ENCODE measurements around the gene ALPI. TPM values are rescaled to one million over a fixed set of nuclear protein-coding genes. Genes with fewer than 3 reads are reported as not detected.

Gene ALPI
- total RNA-seq, 4 donors from 2014 or later, result 0.17 TPM; not detected in 3

- intact Hi-C loops (cut with DNase I), result no loop called here
- no peak overlapping the region for H3K27ac ChIP-seq (replicated peaks in 1 of 4)
- no peaks in the 10 kb centered on the region for H3K36me3 ChIP-seq
- peaks cover 0 to 75% (median 20%) of the 10 kb centered on the region in 4 donors for H3K27me3 ChIP-seq
- DNase-seq (ENCODE audit: extremely low spot score), result no peak
- 89% methylated on average over 18 of the region's 29 CpGs for WGBS
- H3K4me1 ChIP-seq, result peaks cover 0 to 15% (median 10%) of the 10 kb centered on the region in 4 donors
- H3K4me3 ChIP-seq, result no peak overlapping the region
- H3K9me3 ChIP-seq, result no peaks in the 10 kb centered on the region
- TF ChIP-seq EP300 (IDR thresholded peaks at IDR 0.05) (no peak), POLR2A (IDR thresholded peaks at IDR 0.05; ENCODE audit: low read depth) (no peak)
Measured at GRCh38 chr2:232481322-232482140, 25.6 kb downstream of the ALPI start.

GRCh38 chr2:232482301-232483238 lies 26.6 kb downstream of the ALPI start:
- no peaks in the 10 kb centered on the region for H3K36me3 ChIP-seq
- peaks cover 0 to 25% (median 21%) of the 10 kb centered on the region in 4 donors for H3K4me1 ChIP-seq
- DNase-seq (ENCODE audit: extremely low spot score), result no peak
- H3K27ac ChIP-seq (replicated peaks in 1 of 4), result no peak overlapping the region
- 92% methylated on average over 13 of the region's 31 CpGs for WGBS
- intact Hi-C loops (cut with DNase I), result no loop called here
- H3K27me3 ChIP-seq, result peaks cover 0 to 80% (median 29%) of the 10 kb centered on the region in 4 donors
- no peaks in the 10 kb centered on the region for H3K9me3 ChIP-seq
- H3K4me3 ChIP-seq, result no peak overlapping the region
- TF ChIP-seq POLR2A (IDR thresholded peaks at IDR 0.05; ENCODE audit: low read depth), result no peak
- TF ChIP-seq POLR2AphosphoS5 (IDR thresholded peaks at IDR 0.05), result no peak
- no peak for TF ChIP-seq EP300 (IDR thresholded peaks at IDR 0.05)
- TF ChIP-seq, protein P1, sequence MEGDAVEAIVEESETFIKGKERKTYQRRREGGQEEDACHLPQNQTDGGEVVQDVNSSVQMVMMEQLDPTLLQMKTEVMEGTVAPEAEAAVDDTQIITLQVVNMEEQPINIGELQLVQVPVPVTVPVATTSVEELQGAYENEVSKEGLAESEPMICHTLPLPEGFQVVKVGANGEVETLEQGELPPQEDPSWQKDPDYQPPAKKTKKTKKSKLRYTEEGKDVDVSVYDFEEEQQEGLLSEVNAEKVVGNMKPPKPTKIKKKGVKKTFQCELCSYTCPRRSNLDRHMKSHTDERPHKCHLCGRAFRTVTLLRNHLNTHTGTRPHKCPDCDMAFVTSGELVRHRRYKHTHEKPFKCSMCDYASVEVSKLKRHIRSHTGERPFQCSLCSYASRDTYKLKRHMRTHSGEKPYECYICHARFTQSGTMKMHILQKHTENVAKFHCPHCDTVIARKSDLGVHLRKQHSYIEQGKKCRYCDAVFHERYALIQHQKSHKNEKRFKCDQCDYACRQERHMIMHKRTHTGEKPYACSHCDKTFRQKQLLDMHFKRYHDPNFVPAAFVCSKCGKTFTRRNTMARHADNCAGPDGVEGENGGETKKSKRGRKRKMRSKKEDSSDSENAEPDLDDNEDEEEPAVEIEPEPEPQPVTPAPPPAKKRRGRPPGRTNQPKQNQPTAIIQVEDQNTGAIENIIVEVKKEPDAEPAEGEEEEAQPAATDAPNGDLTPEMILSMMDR (IDR thresholded peaks at IDR 0.05), result no peak

DNA sequence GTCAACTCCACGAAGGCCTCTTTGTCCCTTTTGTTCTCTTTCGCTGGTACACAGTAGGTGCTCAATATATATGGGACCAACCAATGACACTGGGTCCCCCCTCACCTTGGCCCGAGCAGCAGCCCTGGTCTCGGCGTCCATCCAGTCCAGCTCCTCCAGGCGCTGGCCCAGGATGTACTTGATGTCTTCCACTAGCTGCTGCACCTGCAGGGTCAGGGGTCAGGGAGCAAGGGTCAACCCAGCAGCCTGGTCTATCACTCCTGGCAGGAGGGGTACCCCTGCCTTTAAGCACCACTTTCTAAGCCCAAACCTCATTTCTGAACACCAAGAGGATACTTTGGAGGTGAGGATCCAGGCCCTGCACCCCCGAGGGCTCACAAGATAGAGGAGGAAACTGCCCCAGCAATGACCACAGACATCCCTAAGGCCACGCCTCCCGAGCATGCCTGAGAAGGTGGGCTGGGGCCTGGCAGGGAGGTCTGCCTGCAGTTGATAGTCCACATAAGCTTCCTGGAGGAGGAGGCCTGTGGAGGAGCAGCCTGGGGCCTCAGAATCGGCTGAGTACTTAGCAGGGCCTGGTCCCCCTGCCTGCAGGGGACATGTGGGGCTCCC lies 27.5 kb downstream of the ALPI start:
- intact Hi-C loops (cut with DNase I), result no loop called here
- TF ChIP-seq, protein P1 (IDR thresholded peaks at IDR 0.05), result no peak
- TF ChIP-seq POLR2AphosphoS5 (IDR thresholded peaks at IDR 0.05) (no peak), EP300 (IDR thresholded peaks at IDR 0.05) (no peak), POLR2A (IDR thresholded peaks at IDR 0.05; ENCODE audit: low read depth) (no peak)
- no peaks in the 10 kb centered on the region for H3K9me3 ChIP-seq
- no peak overlapping the region for H3K4me3 ChIP-seq
- H3K27ac ChIP-seq (replicated peaks in 1 of 4), result no peak overlapping the region
- peaks cover 0 to 88% (median 29%) of the 10 kb centered on the region in 4 donors for H3K27me3 ChIP-seq
- 100% methylated on average over 2 of the region's 10 CpGs for WGBS
- peaks cover 0 to 31% (median 24%) of the 10 kb centered on the region in 4 donors for H3K4me1 ChIP-seq
- H3K36me3 ChIP-seq, result no peaks in the 10 kb centered on the region
- DNase-seq (ENCODE audit: extremely low spot score), result no peak

DNA sequence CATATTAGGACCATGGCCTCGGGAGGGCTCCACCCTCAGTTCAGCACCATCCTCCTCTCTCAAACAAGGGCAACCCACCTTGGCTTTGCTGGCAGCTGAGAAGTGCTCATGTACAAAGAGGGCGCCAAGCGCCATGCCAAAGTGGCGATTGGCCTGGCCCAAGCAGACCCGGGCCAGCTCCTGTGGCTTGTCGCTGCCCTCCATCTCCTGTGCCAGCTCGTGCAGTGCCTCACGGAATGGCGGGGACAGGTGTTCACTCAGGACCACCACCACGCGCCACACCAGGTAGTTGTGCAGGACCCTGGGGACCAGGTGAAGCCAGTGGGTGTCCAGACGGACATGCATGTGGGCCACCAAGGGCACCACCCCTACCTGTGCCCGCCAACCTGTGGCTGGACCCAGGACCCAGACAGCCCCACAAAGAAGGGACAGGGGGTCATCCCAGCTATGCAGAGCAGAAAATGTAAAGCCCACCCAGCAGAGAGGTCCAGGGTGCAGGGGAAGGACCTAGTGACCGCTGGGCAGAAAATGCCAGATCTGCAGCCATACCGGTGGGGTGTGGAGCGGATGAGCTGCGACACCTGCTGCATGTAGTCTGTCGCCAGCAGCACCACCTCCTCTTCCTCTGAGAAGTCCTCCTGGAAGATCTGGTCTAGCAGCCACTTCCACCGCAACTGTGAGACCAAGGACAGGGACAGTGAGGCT lies 28.1 kb downstream of the ALPI start:
- H3K4me1 ChIP-seq, result peaks cover 0 to 31% (median 24%) of the 10 kb centered on the region in 4 donors
- no peak overlapping the region for H3K27ac ChIP-seq (replicated peaks in 1 of 4)
- peaks cover 0 to 95% (median 29%) of the 10 kb centered on the region in 4 donors for H3K27me3 ChIP-seq
- no peak overlapping the region for H3K4me3 ChIP-seq
- no peaks in the 10 kb centered on the region for H3K36me3 ChIP-seq
- WGBS, result 92% methylated on average over 17 of the region's 19 CpGs
- H3K9me3 ChIP-seq, result no peaks in the 10 kb centered on the region
- DNase-seq (ENCODE audit: extremely low spot score), result no peak
- intact Hi-C loops (cut with DNase I), result no loop called here
- TF ChIP-seq EP300 (IDR thresholded peaks at IDR 0.05) (no peak), POLR2A (IDR thresholded peaks at IDR 0.05; ENCODE audit: low read depth) (no peak), POLR2AphosphoS5 (IDR thresholded peaks at IDR 0.05) (no peak)
- TF ChIP-seq, protein P1 (IDR thresholded peaks at IDR 0.05), result no peak

Measured in esophagus muscularis mucosa (tissue), 4 donors.